GM23248 (cell line): ENCODE measurements around the gene FBN1. TPM values are rescaled to one million over a fixed set of nuclear protein-coding genes. Genes with fewer than 3 reads are reported as not detected.

Source experiments
- DNase-seq: peaks from one replicate; pipeline ENCODE4 v3.0.0-alpha.2; 2015
- H2AFZ ChIP-seq: fragments of 200-600 bp; sonication (generic); 2 replicates; pipeline ENCODE4 v1.6.1; 2016; ENCODE audit warnings: antibody characterized with exemption
- H3F3A ChIP-seq: fragments of 200-600 bp; sonication (generic); 2 replicates; pipeline ENCODE4 v1.6.1; 2016; ENCODE audit warnings: mild to moderate bottlenecking, antibody characterized with exemption, mixed run types; ENCODE audit not compliant: insufficient read depth
- H3K27ac ChIP-seq: fragments of 200-600 bp; sonication (generic); 2 replicates; pipeline ENCODE4 v1.5.1; 2016; ENCODE audit warnings: mild to moderate bottlenecking
- H3K27me3 ChIP-seq: fragments of 200-600 bp; sonication (generic); replicated peaks from 2 replicates; pipeline ENCODE4 v1.6.1; 2016; ENCODE audit warnings: mild to moderate bottlenecking; ENCODE audit not compliant: insufficient read depth
- H3K36me3 ChIP-seq: fragments of 200-600 bp; sonication (generic); 2 replicates; pipeline ENCODE4 v1.6.1; 2016; ENCODE audit warnings: low read depth, mild to moderate bottlenecking
- H3K4me1 ChIP-seq: fragments of 200-600 bp; sonication (generic); 2 replicates; pipeline ENCODE4 v1.6.1; 2016; ENCODE audit warnings: mild to moderate bottlenecking; ENCODE audit not compliant: insufficient read depth
- H3K4me2 ChIP-seq: fragments of 200-600 bp; sonication (generic); one replicate; pipeline ENCODE4 v1.6.1; 2016; ENCODE audit warnings: mild to moderate bottlenecking; ENCODE audit not compliant: unreplicated experiment
- H3K4me3 ChIP-seq: fragments of 200-600 bp; sonication (generic); 2 replicates; pipeline ENCODE4 v1.5.1; 2016; ENCODE audit warnings: mild to moderate bottlenecking
- H3K79me2 ChIP-seq: fragments of 200-600 bp; sonication (generic); 2 replicates; pipeline ENCODE4 v1.6.1; 2016; ENCODE audit warnings: mild to moderate bottlenecking; ENCODE audit not compliant: insufficient read depth
- H3K9ac ChIP-seq: fragments of 200-600 bp; sonication (generic); 2 replicates; pipeline ENCODE4 v1.6.1; 2016; ENCODE audit warnings: mild to moderate bottlenecking
- H3K9me2 ChIP-seq: fragments of 200-600 bp; sonication (generic); 2 replicates; pipeline ENCODE4 v1.6.1; 2016; ENCODE audit warnings: mixed run types, mild to moderate bottlenecking, moderate library complexity; ENCODE audit not compliant: insufficient read depth
- H3K9me3 ChIP-seq: fragments of 200-600 bp; sonication (generic); one replicate; pipeline ENCODE4 v1.6.1; 2017; ENCODE audit warnings: low read depth
- H4K20me1 ChIP-seq: fragments of 200-600 bp; sonication (generic); 2 replicates; pipeline ENCODE4 v1.6.0; 2016; ENCODE audit not compliant: insufficient read depth
- EZH2 ChIP-seq: fragments of 200-600 bp; sonication (generic); IDR thresholded peaks from 2 replicates; pipeline ENCODE4 v1.6.1; 2018; ENCODE audit warnings: antibody characterized with exemption, mild to moderate bottlenecking; ENCODE audit not compliant: insufficient read depth, poor library complexity, severe bottlenecking
- EZH2phosphoT487 ChIP-seq: fragments of 200-600 bp; sonication (generic); IDR thresholded peaks from 2 replicates; pipeline ENCODE4 v1.6.1; 2018; ENCODE audit warnings: antibody characterized with exemption, moderate library complexity, mild to moderate bottlenecking, low read depth; ENCODE audit not compliant: insufficient read depth
- WGBS, 2 experiments: methylation state at CpG; one replicate each; pipeline ENCODE4 v1.1.6; 2015 to 2017; ENCODE audit warnings: low lambda C conversion rate in 2 of 2, low coverage in 1 of 2; ENCODE audit errors: missing lambda C conversion rate in 2 of 2; 5-methylcytosine and 5-hydroxymethylcytosine counted together
- in situ Hi-C: fragments of 300-500 bp; cut with MboI; formaldehyde crosslinking; loops from 2 replicates; pipeline ENCODE4 v1.15.0; 2020
- polyA plus RNA-seq: library from polyadenylated mRNA; unstranded; fragments of >200 nt; fragmentation: Nextera tagmentation; extraction: Ambion mirVana; gene quantifications from 2 replicates; pipeline ENCODE4 v1.2.1, GENCODE V29; 2016
- total RNA-seq: library from RNA; depleted of rRNA; stranded (reverse); fragments of >200 nt; shearing (Covaris generic); gene quantifications from 2 replicates; pipeline ENCODE4 v1.2.3, GENCODE V29; 2014

The FBN1 gene
- total and polyA plus RNA-seq, 2 experiments from 2014 or later, result 374 to 1,478 TPM

DNA sequence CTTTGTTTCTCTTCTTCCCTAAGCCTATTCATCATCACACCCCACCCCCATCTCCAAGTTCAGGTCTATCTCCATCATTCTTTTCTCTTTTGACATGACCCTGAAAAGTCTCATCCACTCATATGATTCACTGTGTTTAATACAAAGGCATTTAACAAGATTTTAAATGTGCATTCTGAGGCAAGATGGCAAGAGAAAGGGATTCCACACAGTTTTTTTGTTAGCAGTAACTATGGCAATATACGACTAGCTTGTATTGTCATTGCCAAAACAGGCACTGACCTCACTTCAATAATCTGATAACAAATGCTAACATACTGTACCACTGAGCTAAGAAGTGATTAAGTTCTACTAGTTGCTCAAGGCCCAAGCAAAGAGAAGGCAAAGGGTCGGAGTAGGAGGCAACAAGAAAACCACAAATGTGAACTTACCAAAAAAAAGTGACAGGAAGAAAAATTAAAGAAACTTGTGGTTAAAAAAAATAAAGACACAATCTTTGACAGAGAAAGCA is 53.2 kb downstream of the FBN1 start:
- Histone ChIP-seq H3K9ac (peak overlapping the region; percentile 54), H2AFZ (no peak overlapping the region), H3K27me3 (no peaks in the 10 kb centered on the region), H4K20me1 (no peaks in the 10 kb centered on the region), H3K4me3 (no peak overlapping the region), H3K4me1 (peaks cover 46% of the 10 kb centered on the region), H3F3A (peaks cover 95% of the 10 kb centered on the region), H3K4me2 (peak overlapping the region; percentile 51), H3K9me2 (no peaks in the 10 kb centered on the region), H3K9me3 (no peaks in the 10 kb centered on the region), H3K36me3 (peaks cover 85% of the 10 kb centered on the region), H3K27ac (peak overlapping the region; percentile 82), H3K79me2 (peaks cover 94% of the 10 kb centered on the region)
- TF ChIP-seq EZH2phosphoT487 (peak; percentile 90), EZH2 (no peak)
- in situ Hi-C loops, result no loop called here
- DNase-seq, result peak; percentile 96
- WGBS, 2 experiments, result 5 to 10% methylated on average over 2 of the region's 2 CpGs

DNA sequence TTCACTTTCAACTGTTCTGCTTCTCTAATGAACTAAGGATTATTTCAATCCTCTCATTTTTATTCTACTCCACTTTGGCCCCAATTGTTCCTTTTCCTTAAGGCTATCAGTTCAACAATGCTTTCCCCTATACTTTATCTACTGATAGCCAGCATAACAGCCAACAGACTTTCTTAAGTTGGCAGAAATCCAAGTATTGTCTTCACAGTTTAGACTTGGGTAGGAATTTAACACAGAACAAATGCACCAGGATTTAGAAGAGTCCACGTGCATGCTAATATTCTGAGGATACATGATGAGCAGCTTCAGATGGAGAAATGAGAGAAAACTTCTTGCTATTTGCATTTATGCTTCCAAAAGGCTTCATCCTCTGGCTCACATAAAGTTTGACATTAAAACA is 54.8 kb downstream of the FBN1 start:
- peaks cover 59% of the 10 kb centered on the region for H3K4me1 ChIP-seq
- no peak overlapping the region for H3K4me2 ChIP-seq
- H4K20me1 ChIP-seq, result no peaks in the 10 kb centered on the region
- no peak for TF ChIP-seq EZH2
- no peak for TF ChIP-seq EZH2phosphoT487
- peaks cover 90% of the 10 kb centered on the region for H3F3A ChIP-seq
- no peaks in the 10 kb centered on the region for H3K9me3 ChIP-seq
- in situ Hi-C loops, result no loop called here
- H3K27ac ChIP-seq, result peak overlapping the region; percentile 82
- H3K79me2 ChIP-seq, result peaks cover 94% of the 10 kb centered on the region
- no peak overlapping the region for H3K4me3 ChIP-seq
- H3K9me2 ChIP-seq, result no peaks in the 10 kb centered on the region
- no peak overlapping the region for H2AFZ ChIP-seq
- H3K36me3 ChIP-seq, result peaks cover 78% of the 10 kb centered on the region
- H3K9ac ChIP-seq, result peak overlapping the region; percentile 4; the same call in 1 of the 2 replicates
- DNase-seq, result no peak
- H3K27me3 ChIP-seq, result no peaks in the 10 kb centered on the region
- whole genome bisulfite sequencing, 2 experiments, result 18 to 26% methylated on average over 1 of the region's 1 CpG

GRCh38 chr15:48584812-48585563 is 60.5 kb downstream of the FBN1 start:
- in situ Hi-C loops, result no loop called here

DNA sequence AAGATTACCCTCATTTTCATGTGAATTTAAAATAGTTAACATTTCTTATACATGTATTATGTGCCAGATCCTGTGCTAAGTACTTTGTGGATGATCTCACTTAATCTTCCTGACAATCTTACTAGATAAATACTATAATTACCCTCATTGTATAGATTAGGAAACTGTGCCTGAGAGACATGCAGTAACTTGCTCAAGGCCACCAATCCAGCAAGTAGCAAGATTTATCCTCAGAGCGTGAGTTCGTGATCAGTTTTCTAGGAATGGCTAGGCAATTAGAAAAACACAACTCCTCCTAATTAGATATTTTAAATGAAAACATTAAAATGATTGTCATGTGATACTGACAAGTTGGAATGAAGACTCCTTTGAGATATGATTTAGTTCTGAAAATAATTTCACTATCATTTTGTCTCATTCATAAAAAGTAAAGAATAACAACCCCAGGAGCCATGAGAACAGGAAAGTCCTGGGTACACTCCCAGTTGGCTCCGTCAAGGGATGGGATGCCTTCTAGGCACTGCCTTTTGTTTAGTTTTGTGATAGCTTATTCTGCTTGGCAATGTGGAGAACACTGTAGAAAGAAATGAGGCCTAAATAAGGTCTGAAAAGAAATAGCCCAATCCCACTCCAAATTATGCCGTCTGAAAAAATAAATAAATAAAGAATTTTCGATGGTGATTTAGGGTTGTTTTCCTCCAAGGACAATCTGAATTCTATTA is 61.3 kb downstream of the FBN1 start:
- H3F3A ChIP-seq, result peaks cover 90% of the 10 kb centered on the region
- peaks cover 99% of the 10 kb centered on the region for H3K79me2 ChIP-seq
- H3K4me1 ChIP-seq, result peaks cover 75% of the 10 kb centered on the region
- in situ Hi-C loops, result no loop called here
- 61 to 64% methylated on average over 5 of the region's 5 CpGs for WGBS, 2 experiments
- H3K4me2 ChIP-seq, result no peak overlapping the region
- no peaks in the 10 kb centered on the region for H4K20me1 ChIP-seq
- H3K27ac ChIP-seq, result peak overlapping the region; percentile 92
- DNase-seq, result no peak
- H3K27me3 ChIP-seq, result no peaks in the 10 kb centered on the region
- H3K9me3 ChIP-seq, result no peaks in the 10 kb centered on the region
- H2AFZ ChIP-seq, result no peak overlapping the region
- 0 out of 2 replicates have a peak overlapping the region, but pooled peaks have one; percentile 77 for H3K9ac ChIP-seq
- TF ChIP-seq EZH2 (no peak), EZH2phosphoT487 (no peak)
- no peaks in the 10 kb centered on the region for H3K9me2 ChIP-seq
- H3K36me3 ChIP-seq, result peaks cover 55% of the 10 kb centered on the region
- no peak overlapping the region for H3K4me3 ChIP-seq

More at GRCh38 chr15:48584812-48585563, 60.5 kb downstream of the FBN1 start:
- peaks cover 58% of the 10 kb centered on the region for H3K36me3 ChIP-seq
- no peaks in the 10 kb centered on the region for H4K20me1 ChIP-seq
- no peak for DNase-seq
- TF ChIP-seq EZH2phosphoT487 (no peak), EZH2 (no peak)
- no peak overlapping the region for H3K4me3 ChIP-seq
- no peak overlapping the region for H3K9ac ChIP-seq
- H3F3A ChIP-seq, result peaks cover 88% of the 10 kb centered on the region
- no peak overlapping the region for H2AFZ ChIP-seq
- peaks cover 71% of the 10 kb centered on the region for H3K4me1 ChIP-seq
- H3K4me2 ChIP-seq, result no peak overlapping the region
- no peaks in the 10 kb centered on the region for H3K27me3 ChIP-seq
- H3K9me3 ChIP-seq, result no peaks in the 10 kb centered on the region
- peaks cover 99% of the 10 kb centered on the region for H3K79me2 ChIP-seq
- H3K9me2 ChIP-seq, result no peaks in the 10 kb centered on the region
- WGBS, 2 experiments, result 92 to 97% methylated on average over 6 of the region's 6 CpGs
- peak overlapping the region; percentile 92 for H3K27ac ChIP-seq
